HepG2 (cell line): ENCODE measurements around the gene PODXL2. TPM values are rescaled to one million over a fixed set of nuclear protein-coding genes. Genes with fewer than 3 reads are reported as not detected.

Source experiments
- FOXM1 ChIP-seq: sonication (generic); formaldehyde crosslinking; IDR thresholded peaks from 2 replicates; pipeline ENCODE4 v1.5.0; 2020; ENCODE audit warnings: missing genetic modification reagents
- MBD4 ChIP-seq: IDR thresholded peaks from 2 replicates; pipeline ENCODE4 v1.6.1; 2012; ENCODE audit warnings: low read length, inconsistent platforms, borderline replicate concordance
- NCOR1 ChIP-seq: fragments of 200-600 bp; sonication (generic); IDR thresholded peaks from 2 replicates; pipeline ENCODE4 v1.7.0; 2017; ENCODE audit warnings: antibody characterized with exemption, low read length, borderline replicate concordance
- NKX3-1 ChIP-seq: sonication (generic); formaldehyde crosslinking; IDR thresholded peaks from 2 replicates; pipeline ENCODE4 v1.5.0; 2020; ENCODE audit warnings: missing genetic modification reagents
- REPIN1 ChIP-seq: sonication (generic); formaldehyde crosslinking; IDR thresholded peaks from 2 replicates; pipeline ENCODE4 v1.8.0; 2022; ENCODE audit warnings: missing genetic modification reagents, low read depth, mild to moderate bottlenecking, borderline replicate concordance
- TMF1 ChIP-seq: sonication (generic); formaldehyde crosslinking; IDR thresholded peaks from 2 replicates; pipeline ENCODE4 v1.8.1; 2022; ENCODE audit warnings: low read depth, missing genetic modification reagents
- ZBTB34 ChIP-seq: sonication (generic); formaldehyde crosslinking; IDR thresholded peaks from 2 replicates; pipeline ENCODE4 v1.8.0; 2022; ENCODE audit warnings: mild to moderate bottlenecking, missing genetic modification reagents
- ZBTB40 ChIP-seq, 2 experiments: fragments of 450-650 bp in 1 of 2; sonication (generic) in 1 of 2; formaldehyde crosslinking in 1 of 2; IDR thresholded peaks; 2 replicates each; pipeline versions ENCODE4 v1.6.1 to v1.8.0; 2016 to 2022; ENCODE audit warnings: antibody characterized with exemption in 1 of 2, mild to moderate bottlenecking in 1 of 2, missing genetic modification reagents in 1 of 2
- ZFAT ChIP-seq: sonication (generic); formaldehyde crosslinking; conservative IDR thresholded peaks from 2 replicates; pipeline ENCODE4 v1.8.1; 2023; ENCODE audit warnings: missing genetic modification reagents, inconsistent platforms
- ZNF136 ChIP-seq: sonication (generic); formaldehyde crosslinking; IDR thresholded peaks from 2 replicates; pipeline ENCODE4 v1.8.1; 2022; ENCODE audit warnings: low read depth, mild to moderate bottlenecking, moderate library complexity, missing genetic modification reagents
- ZNF235 ChIP-seq: sonication (generic); formaldehyde crosslinking; IDR thresholded peaks from 2 replicates; pipeline ENCODE4 v1.8.1; 2023; ENCODE audit warnings: mild to moderate bottlenecking, missing genetic modification reagents, borderline replicate concordance
- ZNF260 ChIP-seq: sonication (generic); formaldehyde crosslinking; IDR thresholded peaks from 2 replicates; pipeline ENCODE4 v1.4.0; 2020; ENCODE audit warnings: missing genetic modification reagents, low read depth, mild to moderate bottlenecking, borderline replicate concordance
- ZNF362 ChIP-seq: sonication (generic); formaldehyde crosslinking; IDR thresholded peaks from 2 replicates; pipeline ENCODE4 v1.4.0; 2020; ENCODE audit warnings: missing genetic modification reagents, mild to moderate bottlenecking, borderline replicate concordance
- ZNF589 ChIP-seq: sonication (generic); formaldehyde crosslinking; conservative IDR thresholded peaks from 2 replicates; pipeline ENCODE4 v1.8.0; 2022; ENCODE audit warnings: mild to moderate bottlenecking, moderate library complexity, missing genetic modification reagents
- ZNF607 ChIP-seq: sonication (generic); formaldehyde crosslinking; IDR thresholded peaks from 2 replicates; pipeline ENCODE4 v1.5.1; 2020; ENCODE audit warnings: missing genetic modification reagents, mild to moderate bottlenecking, borderline replicate concordance
- ZNF644 ChIP-seq: IDR thresholded peaks from 2 replicates; pipeline ENCODE4 v1.6.1; 2016; ENCODE audit warnings: low read depth
- ZNF790 ChIP-seq: sonication (generic); formaldehyde crosslinking; IDR thresholded peaks from 2 replicates; pipeline ENCODE4 v1.8.0; 2022; ENCODE audit warnings: missing genetic modification reagents, mild to moderate bottlenecking, borderline replicate concordance
- polyA plus RNA-seq, 8 experiments: library from polyadenylated mRNA; depleted of rRNA in 3 of 8; stranded (reverse) in 7 of 8; unstranded in 1 of 8; fragments of >200 nt; fragmentation: Illumina TruSeq in 4 of 8; extraction: Trizol in 4 of 8; gene quantifications; 2 replicates each; pipeline versions ENCODE4 v1.2.1 to v1.2.3, GENCODE V29; 2011 to 2016; ENCODE audit warnings: low read depth in 4 of 8, missing spikeins in 1 of 8, mixed read lengths in 1 of 8; ENCODE audit not compliant: insufficient read depth in 1 of 8
- total RNA-seq, 5 experiments: library from RNA; depleted of rRNA; stranded (reverse); fragments of >200 nt; fragmentation: Illumina TruSeq; extraction: Trizol; gene quantifications; 2 replicates each; pipeline ENCODE4 v1.2.3, GENCODE V29; 2016; ENCODE audit warnings: low read depth in 1 of 5

Gene PODXL2
- total and polyA plus RNA-seq, 2 of the 13 experiments (the other 11 are each of a cell fraction or from before 2014, with no cell fraction given) = 20.4 to 25.1 TPM

GRCh38 chr3:127590593-127591465 lies 38.2 kb upstream of the PODXL2 start, which contains the start of gene TPRA1 (continued):
- TF ChIP-seq ZBTB40 (IDR thresholded peaks at IDR 0.05) (no peak), ZBTB40 (CRISPR knock-in tag; IDR thresholded peaks at IDR 0.05) (peak; percentile 66; the same call in 1 of the 2 replicates), ZBTB34 (no peak), TMF1 (CRISPR knock-in tag) (no peak), ZNF362 (peak; percentile 100), ZNF607 (CRISPR knock-in tag) (no peak), ZNF235 (CRISPR knock-in tag) (no peak), NKX3-1 (no peak), ZNF790 (peak; percentile 56; the same call in 1 of the 2 replicates), NCOR1 (no peak), REPIN1 (CRISPR knock-in tag) (no peak; the same call in 1 of the 2 replicates), ZNF589 (CRISPR knock-in tag) (no peak), FOXM1 (CRISPR knock-in tag) (no peak), ZFAT (CRISPR knock-in tag) (no peak), MBD4 (no peak), ZNF644 (no peak), ZNF260 (CRISPR knock-in tag) (no peak), ZNF136 (no peak)
